GM23338 (cell line): ENCODE measurements around the gene FOXP2. TPM values are rescaled to one million over a fixed set of nuclear protein-coding genes. Genes with fewer than 3 reads are reported as not detected.
"Not testable (repeated sequence)": the region's sequence is repeated elsewhere in the genome, so short reads cannot be mapped to it uniquely, and the experiment has no call there.

Experiments
- ATAC-seq: fragments of 200-7000 bp; cut with Tn5 transposase; 3 replicates; pipeline ENCODE4 v1.9.1; 2020
- DNase-seq: peaks from one replicate; pipeline ENCODE4 v3.0.0-alpha.2; 2015; ENCODE audit warnings: low spot score
- H2AFZ ChIP-seq: fragments of 200-600 bp; sonication (generic); 2 replicates; pipeline ENCODE4 v1.8.0; 2016; ENCODE audit warnings: antibody characterized with exemption, mild to moderate bottlenecking, moderate library complexity
- H3F3A ChIP-seq: fragments of 200-600 bp; sonication (generic); replicated peaks from 2 replicates; pipeline ENCODE4 v1.8.0; 2017; ENCODE audit warnings: antibody characterized with exemption, mixed run types, low read depth
- H3K27ac ChIP-seq: fragments of 200-600 bp; sonication (generic); 2 replicates; pipeline ENCODE4 v1.6.1; 2016; ENCODE audit warnings: low read depth
- H3K27me3 ChIP-seq: fragments of 200-600 bp; sonication (generic); 2 replicates; pipeline ENCODE4 v1.8.0; 2016; ENCODE audit warnings: mild to moderate bottlenecking, mixed run types, moderate library complexity; ENCODE audit not compliant: insufficient read depth
- H3K36me3 ChIP-seq: fragments of 200-600 bp; sonication (generic); 2 replicates; pipeline ENCODE4 v1.8.0; 2016; ENCODE audit warnings: mild to moderate bottlenecking; ENCODE audit not compliant: insufficient read depth
- H3K4me1 ChIP-seq: fragments of 200-600 bp; sonication (generic); 2 replicates; pipeline ENCODE4 v1.8.0; 2016; ENCODE audit warnings: mild to moderate bottlenecking, moderate library complexity; ENCODE audit not compliant: insufficient read depth
- H3K4me2 ChIP-seq: fragments of 200-600 bp; sonication (generic); 2 replicates; pipeline ENCODE4 v1.7.1; 2017; ENCODE audit warnings: mixed run types
- H3K4me3 ChIP-seq: fragments of 200-600 bp; sonication (generic); 2 replicates; pipeline ENCODE4 v1.6.1; 2016; ENCODE audit warnings: mixed run types
- H3K79me2 ChIP-seq: fragments of 200-600 bp; sonication (generic); replicated peaks from 2 replicates; pipeline ENCODE4 v1.8.0; 2017; ENCODE audit warnings: mild to moderate bottlenecking; ENCODE audit not compliant: insufficient read depth
- H3K9me2 ChIP-seq: fragments of 200-600 bp; sonication (generic); 2 replicates; pipeline ENCODE4 v1.8.0; 2017; ENCODE audit not compliant: insufficient read depth
- H4K20me1 ChIP-seq: fragments of 200-600 bp; sonication (generic); replicated peaks from 2 replicates; pipeline ENCODE4 v1.8.0; 2017; ENCODE audit warnings: mild to moderate bottlenecking; ENCODE audit not compliant: insufficient read depth
- H3K27ac Mint-ChIP-seq: 2 replicates; pipeline ENCODE4 v1.8.0; 2020; ENCODE audit warnings: inconsistent platforms, mild to moderate bottlenecking, moderate library complexity, mixed read lengths
- H3K27me3 Mint-ChIP-seq: 3 replicates; pipeline ENCODE4 v1.8.0; 2022; ENCODE audit warnings: low read depth, mild to moderate bottlenecking, moderate library complexity, mixed read lengths, inconsistent platforms; ENCODE audit not compliant: insufficient read depth, poor library complexity
- H3K36me3 Mint-ChIP-seq: 3 replicates; pipeline ENCODE4 v1.8.0; 2021; ENCODE audit warnings: low read depth, mild to moderate bottlenecking, inconsistent platforms, moderate library complexity, mixed read lengths
- H3K4me1 Mint-ChIP-seq: 3 replicates; pipeline ENCODE4 v1.8.0; 2020; ENCODE audit warnings: mild to moderate bottlenecking, inconsistent platforms, mixed read lengths
- H3K4me3 Mint-ChIP-seq: 3 replicates; pipeline ENCODE4 v1.8.0; 2021; ENCODE audit warnings: moderate library complexity, mild to moderate bottlenecking, inconsistent platforms, mixed read lengths
- H3K9me3 Mint-ChIP-seq: 3 replicates; pipeline ENCODE4 v1.8.0; 2020; ENCODE audit warnings: moderate library complexity, mild to moderate bottlenecking, inconsistent platforms, mixed read lengths
- ETS1 ChIP-seq: IDR thresholded peaks from 2 replicates; pipeline ENCODE4 v1.6.1; 2016; ENCODE audit warnings: antibody characterized with exemption
- EZH2 ChIP-seq: fragments of 200-600 bp; sonication (generic); IDR thresholded peaks from one replicate; pipeline ENCODE4 v1.8.0; 2017; ENCODE audit warnings: antibody characterized with exemption, mild to moderate bottlenecking, low read depth; ENCODE audit not compliant: unreplicated experiment
- EZH2phosphoT487 ChIP-seq: fragments of 200-600 bp; sonication (generic); IDR thresholded peaks from one replicate; pipeline ENCODE4 v1.8.1; 2018; ENCODE audit warnings: antibody characterized with exemption; ENCODE audit not compliant: unreplicated experiment
- NANOG ChIP-seq: IDR thresholded peaks from 2 replicates; pipeline ENCODE4 v1.6.1; 2016; ENCODE audit warnings: antibody characterized with exemption, borderline replicate concordance
- POLR2AphosphoS5 ChIP-seq: IDR thresholded peaks from 2 replicates; pipeline ENCODE4 v1.6.1; 2016; ENCODE audit warnings: antibody characterized with exemption, low read depth
- REST ChIP-seq: IDR thresholded peaks from one replicate; pipeline ENCODE4 v1.6.1; 2018; ENCODE audit warnings: antibody characterized with exemption; ENCODE audit not compliant: unreplicated experiment
- STAT1 ChIP-seq: IDR thresholded peaks from one replicate; pipeline ENCODE4 v1.6.1; 2016; ENCODE audit warnings: antibody characterized with exemption; ENCODE audit not compliant: unreplicated experiment
- ZNF114 ChIP-seq: fragments of 250-450 bp; sonication (Bioruptor Pico); IDR thresholded peaks from 2 replicates; pipeline ENCODE4 v1.5.0; 2020; ENCODE audit warnings: mild to moderate bottlenecking, moderate library complexity
- ZNF331 ChIP-seq: fragments of 250-450 bp; sonication (Bioruptor Pico); IDR thresholded peaks from 2 replicates; pipeline ENCODE4 v1.5.0; 2020; ENCODE audit warnings: low read depth, mild to moderate bottlenecking, moderate library complexity
- polyA plus RNA-seq: library from polyadenylated mRNA; unstranded; fragments of >200 nt; fragmentation: Nextera tagmentation; extraction: Ambion mirVana; gene quantifications from 2 replicates; pipeline ENCODE4 v1.2.1, GENCODE V29; 2016
- total RNA-seq: library from RNA; depleted of rRNA; stranded (reverse); fragments of >200 nt; shearing (Covaris generic); gene quantifications from 2 replicates; pipeline ENCODE4 v1.2.3, GENCODE V29; 2014
- TF ChIP-seq, protein P1 (sequence below), 2 experiments: fragments of 200-600 bp in 1 of 2; sonication (generic) in 1 of 2; conservative IDR thresholded peaks; 2 replicates each; pipeline versions ENCODE4 v1.5.1 to v1.6.1; 2016 to 2017; ENCODE audit warnings: antibody characterized with exemption in 2 of 2, low read depth in 2 of 2, mild to moderate bottlenecking in 2 of 2, moderate library complexity in 1 of 2

FOXP2 gene
- total and polyA plus RNA-seq, 2 experiments from 2014 or later = 0.03 to 0.24 TPM

DNA sequence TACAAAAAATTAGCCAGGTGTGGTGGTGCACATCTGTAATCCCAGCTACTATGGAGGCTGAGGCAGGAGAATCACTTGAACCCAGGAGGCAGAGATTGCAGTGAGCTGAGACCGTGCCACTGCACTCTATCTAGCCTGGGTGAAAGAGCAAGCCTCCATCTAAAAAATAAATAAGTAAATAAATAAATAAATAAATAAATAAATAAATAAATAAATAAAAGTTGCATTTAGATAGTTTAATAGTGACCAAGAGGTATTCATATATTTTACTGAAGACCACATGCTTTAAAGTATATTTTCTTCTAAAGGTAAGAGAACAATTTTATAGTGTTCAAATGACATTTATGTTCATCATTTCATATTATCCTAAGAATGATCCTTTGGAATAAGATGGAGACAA lies 82.9 kb downstream of the FOXP2 start:
- H3K4me3 ChIP-seq, H3K27ac Mint-ChIP-seq, H3K4me2 ChIP-seq, H3K4me1 ChIP-seq, H3F3A ChIP-seq, ATAC-seq, H3K9me3 Mint-ChIP-seq, H3K36me3 ChIP-seq, H3K27me3 Mint-ChIP-seq, H2AFZ ChIP-seq, H3K4me1 Mint-ChIP-seq, DNase-seq, H3K27ac ChIP-seq, H3K4me3 Mint-ChIP-seq, H3K27me3 ChIP-seq, H3K36me3 Mint-ChIP-seq, H3K79me2 ChIP-seq, H4K20me1 ChIP-seq, H3K9me2 ChIP-seq: not testable (repeated sequence)

DNA sequence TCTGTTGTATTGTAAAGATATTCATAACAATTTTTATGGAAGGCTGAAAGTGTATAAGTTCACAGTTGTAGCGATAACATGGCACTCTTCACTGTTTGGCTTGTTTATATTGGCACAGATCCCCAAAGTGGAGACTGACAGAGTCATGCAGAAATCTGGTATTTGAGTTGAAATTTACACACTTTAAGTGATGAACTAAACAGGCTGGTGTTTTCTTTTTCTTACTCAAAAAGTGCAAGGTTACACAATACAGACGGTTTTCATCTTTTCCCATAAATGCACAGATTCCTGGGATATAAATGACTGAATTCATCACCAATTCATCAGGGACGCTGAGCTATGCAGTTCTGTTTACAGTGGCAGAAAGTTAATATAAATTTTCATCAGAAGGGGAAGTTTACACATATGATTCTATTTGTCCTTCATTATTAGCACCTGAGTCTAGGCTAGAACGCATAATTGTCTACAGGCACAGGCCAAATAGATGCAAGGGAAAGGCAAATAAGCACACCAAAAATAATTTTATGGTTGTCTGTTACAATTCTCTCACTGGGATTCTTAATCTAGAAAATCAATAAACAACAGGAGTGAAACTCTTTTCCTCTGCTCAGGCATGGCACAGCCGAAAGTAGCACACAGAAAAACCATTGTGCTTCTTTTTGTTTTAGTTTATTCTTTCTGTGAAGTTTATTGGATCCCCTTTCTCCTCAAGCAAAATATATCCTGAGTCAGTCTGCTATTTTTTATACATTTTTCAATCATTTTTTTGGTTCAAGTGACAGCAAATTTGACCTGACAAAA lies 88.0 kb downstream of the FOXP2 start:
- DNase-seq (no peak), ATAC-seq (no peak)
- Mint-ChIP-seq H3K9me3 (no peaks in the 10 kb centered on the region), H3K27ac (no peak overlapping the region), H3K27me3 (no peaks in the 10 kb centered on the region), H3K4me3 (no peak overlapping the region), H3K4me1 (no peaks in the 10 kb centered on the region), H3K36me3 (no peaks in the 10 kb centered on the region)
- no peaks in the 10 kb centered on the region for H3K36me3 ChIP-seq
- H3K4me3 ChIP-seq = no peak overlapping the region
- no peaks in the 10 kb centered on the region for H3K27me3 ChIP-seq
- H2AFZ ChIP-seq = no peak overlapping the region
- no peaks in the 10 kb centered on the region for H3K79me2 ChIP-seq
- H3K4me2 ChIP-seq = no peak overlapping the region
- H4K20me1 ChIP-seq = no peaks in the 10 kb centered on the region
- no peaks in the 10 kb centered on the region for H3K4me1 ChIP-seq
- H3K27ac ChIP-seq = no peak overlapping the region
- no peaks in the 10 kb centered on the region for H3K9me2 ChIP-seq
- no peaks in the 10 kb centered on the region for H3F3A ChIP-seq
- TF ChIP-seq EZH2phosphoT487 (no peak), STAT1 (no peak), ETS1 (no peak), NANOG (no peak), ZNF114 (CRISPR knock-in tag) (no peak)
- TF ChIP-seq, protein P1, sequence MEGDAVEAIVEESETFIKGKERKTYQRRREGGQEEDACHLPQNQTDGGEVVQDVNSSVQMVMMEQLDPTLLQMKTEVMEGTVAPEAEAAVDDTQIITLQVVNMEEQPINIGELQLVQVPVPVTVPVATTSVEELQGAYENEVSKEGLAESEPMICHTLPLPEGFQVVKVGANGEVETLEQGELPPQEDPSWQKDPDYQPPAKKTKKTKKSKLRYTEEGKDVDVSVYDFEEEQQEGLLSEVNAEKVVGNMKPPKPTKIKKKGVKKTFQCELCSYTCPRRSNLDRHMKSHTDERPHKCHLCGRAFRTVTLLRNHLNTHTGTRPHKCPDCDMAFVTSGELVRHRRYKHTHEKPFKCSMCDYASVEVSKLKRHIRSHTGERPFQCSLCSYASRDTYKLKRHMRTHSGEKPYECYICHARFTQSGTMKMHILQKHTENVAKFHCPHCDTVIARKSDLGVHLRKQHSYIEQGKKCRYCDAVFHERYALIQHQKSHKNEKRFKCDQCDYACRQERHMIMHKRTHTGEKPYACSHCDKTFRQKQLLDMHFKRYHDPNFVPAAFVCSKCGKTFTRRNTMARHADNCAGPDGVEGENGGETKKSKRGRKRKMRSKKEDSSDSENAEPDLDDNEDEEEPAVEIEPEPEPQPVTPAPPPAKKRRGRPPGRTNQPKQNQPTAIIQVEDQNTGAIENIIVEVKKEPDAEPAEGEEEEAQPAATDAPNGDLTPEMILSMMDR (conservative IDR thresholded peaks at IDR 0.05; ENCODE audit: low read depth in 2 of 2) = no peak

DNA sequence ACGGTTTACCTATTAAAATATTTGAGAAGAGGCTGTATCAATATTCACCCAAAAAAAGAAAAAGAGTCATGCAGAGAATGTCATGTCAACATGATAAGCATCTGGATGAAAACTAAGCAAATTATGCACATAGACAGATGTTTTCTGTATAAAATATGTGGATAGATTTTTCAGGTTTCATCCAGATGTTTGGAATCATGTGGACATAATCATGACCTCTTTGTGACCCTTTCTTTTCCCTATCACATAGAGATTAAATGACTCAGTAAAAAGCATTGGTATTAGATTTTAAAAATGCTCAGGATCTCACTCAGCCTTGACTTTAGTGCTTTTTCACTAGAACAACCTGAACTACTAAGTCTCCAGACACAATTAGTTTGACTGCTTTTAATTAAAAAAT lies 90.0 kb downstream of the FOXP2 start:
- H3K9me3 Mint-ChIP-seq = no peaks in the 10 kb centered on the region
- H3F3A ChIP-seq = no peaks in the 10 kb centered on the region
- H3K27ac ChIP-seq = no peak overlapping the region
- no peaks in the 10 kb centered on the region for H3K36me3 Mint-ChIP-seq
- no peaks in the 10 kb centered on the region for H3K79me2 ChIP-seq
- no peaks in the 10 kb centered on the region for H4K20me1 ChIP-seq
- DNase-seq (no peak), ATAC-seq (no peak)
- H3K36me3 ChIP-seq = no peaks in the 10 kb centered on the region
- H3K4me1 ChIP-seq = no peaks in the 10 kb centered on the region
- no peak overlapping the region for H3K4me3 Mint-ChIP-seq
- H2AFZ ChIP-seq = no peak overlapping the region
- H3K27me3 Mint-ChIP-seq = no peaks in the 10 kb centered on the region
- no peaks in the 10 kb centered on the region for H3K4me1 Mint-ChIP-seq
- no peaks in the 10 kb centered on the region for H3K9me2 ChIP-seq
- no peak overlapping the region for H3K4me2 ChIP-seq
- H3K4me3 ChIP-seq = no peak overlapping the region
- H3K27ac Mint-ChIP-seq = no peak overlapping the region
- H3K27me3 ChIP-seq = no peaks in the 10 kb centered on the region
- no peak for TF ChIP-seq NANOG
- no peak for TF ChIP-seq REST
- TF ChIP-seq POLR2AphosphoS5 = no peak
- no peak for TF ChIP-seq EZH2
- TF ChIP-seq, protein P1 (conservative IDR thresholded peaks at IDR 0.05; ENCODE audit: low read depth in 2 of 2) = no peak
- TF ChIP-seq ZNF331 (CRISPR knock-in tag) = no peak
